HCEC 1CT (cell line): ENCODE data around the gene NFS1.
"Not testable (repeated sequence)": the region's sequence is repeated elsewhere in the genome, so short reads cannot be mapped to it uniquely, and the experiment has no call there.

Experiments
- DNase-seq: peaks from one replicate; pipeline ENCODE4 v3.0.0-alpha.2; 2017

Gene NFS1

DNA sequence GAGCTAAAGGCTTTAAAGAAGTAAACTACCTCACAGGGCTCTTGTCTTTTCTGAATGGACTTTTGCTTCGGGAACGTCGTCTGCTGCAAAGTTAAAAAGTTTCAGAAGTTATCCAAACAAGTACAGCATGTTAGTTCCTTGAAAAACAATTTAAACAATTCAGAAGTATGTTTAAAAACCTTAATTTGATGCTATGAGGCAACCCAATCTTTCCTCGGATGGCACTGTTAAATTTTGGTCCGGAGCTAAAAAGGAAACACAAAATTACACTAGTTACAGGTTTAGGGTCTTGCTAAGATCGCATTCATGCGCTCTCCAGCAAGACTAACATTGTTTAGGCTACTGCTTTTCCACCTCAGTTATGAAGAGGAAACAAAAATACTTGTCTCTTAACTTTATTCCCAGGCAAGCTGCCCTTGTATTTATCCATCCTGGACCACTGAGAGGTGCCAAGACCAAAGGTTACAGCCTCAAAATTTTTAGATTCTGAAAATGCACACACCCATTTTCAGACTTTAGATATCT lies 30.2 kb upstream of the NFS1 start:
- DNase-seq: no peak

DNA sequence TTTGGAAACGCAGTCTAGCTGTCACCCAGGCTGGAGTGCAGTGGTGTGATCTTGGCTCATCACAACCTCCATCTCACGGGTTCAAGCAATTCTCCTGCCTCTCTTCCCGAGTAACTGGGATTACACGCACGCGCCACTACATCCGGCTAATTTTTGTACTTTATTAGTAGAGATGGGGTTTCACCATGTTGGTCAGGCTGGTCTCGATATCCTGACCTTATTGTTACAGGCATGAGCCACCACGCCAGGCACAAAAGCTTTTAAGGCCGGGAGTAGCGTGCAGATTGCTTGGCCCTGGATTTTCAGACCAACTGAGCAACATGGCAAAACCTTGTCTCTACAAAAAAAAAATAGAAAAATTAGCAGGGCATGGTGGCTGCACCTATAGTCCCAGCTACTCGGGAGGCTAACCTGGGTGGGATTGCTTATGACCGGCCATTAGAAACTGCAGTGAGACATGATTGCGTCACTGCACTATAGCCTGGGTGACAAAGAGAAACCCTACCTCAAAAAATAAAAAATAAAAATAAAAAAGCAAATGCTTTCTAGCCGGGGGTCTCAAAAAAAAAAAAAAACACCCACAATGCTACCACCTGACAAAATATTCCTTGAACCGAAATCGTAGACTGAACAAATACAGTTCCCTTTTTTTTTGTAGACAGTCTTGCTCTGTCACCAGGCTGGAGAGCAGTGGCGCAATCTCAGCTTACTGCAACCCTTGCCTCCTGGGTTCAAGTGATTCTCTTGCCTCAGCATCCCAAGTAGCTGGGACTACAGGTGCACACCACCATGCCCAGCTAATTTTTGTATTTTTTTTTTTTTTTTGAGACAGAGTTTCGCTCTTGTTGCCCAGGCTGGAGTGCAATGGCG lies 27.9 kb upstream of the NFS1 start:
- DNase-seq: no peak

DNA sequence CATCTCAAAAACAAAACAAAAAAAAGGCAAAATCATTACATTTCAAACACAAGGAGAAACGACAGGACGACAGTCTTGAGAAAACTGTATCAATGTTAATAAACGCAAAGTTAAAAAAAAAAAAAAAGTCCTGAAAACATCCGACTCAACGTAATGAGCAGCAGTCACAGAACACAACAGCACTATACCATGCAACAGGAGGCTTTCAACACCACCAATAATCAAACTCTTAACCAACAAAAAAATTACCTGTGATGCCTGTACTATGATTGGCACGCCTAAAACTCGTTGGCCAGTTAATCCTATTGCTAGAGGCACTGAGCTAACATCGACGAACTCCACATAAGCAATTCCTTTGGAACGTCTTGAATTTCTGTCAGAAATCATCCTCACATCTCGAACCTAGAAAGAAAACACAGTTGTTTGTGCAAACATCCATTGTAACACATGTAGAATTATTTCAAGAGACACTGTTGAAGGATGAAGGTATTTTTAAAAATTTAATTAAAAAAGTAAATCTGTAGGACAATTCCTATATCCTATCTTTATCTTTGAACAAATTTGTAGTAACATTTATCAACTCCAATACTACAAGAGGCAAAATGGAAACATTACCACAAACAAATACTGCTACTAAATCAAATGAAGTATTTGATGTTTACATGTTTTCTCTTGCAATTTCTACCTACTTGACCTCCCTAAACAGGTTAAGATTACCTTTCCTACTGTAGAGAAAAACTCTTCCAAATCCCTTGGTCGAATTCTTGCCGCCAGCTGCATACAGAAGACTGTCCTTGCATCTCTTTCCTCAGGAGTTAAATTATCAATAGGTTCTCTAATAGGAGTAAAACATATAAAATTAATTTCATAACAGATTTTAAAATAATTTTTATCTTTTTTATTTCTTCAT lies 25.4 kb upstream of the NFS1 start:
- DNase-seq: no peak

DNA sequence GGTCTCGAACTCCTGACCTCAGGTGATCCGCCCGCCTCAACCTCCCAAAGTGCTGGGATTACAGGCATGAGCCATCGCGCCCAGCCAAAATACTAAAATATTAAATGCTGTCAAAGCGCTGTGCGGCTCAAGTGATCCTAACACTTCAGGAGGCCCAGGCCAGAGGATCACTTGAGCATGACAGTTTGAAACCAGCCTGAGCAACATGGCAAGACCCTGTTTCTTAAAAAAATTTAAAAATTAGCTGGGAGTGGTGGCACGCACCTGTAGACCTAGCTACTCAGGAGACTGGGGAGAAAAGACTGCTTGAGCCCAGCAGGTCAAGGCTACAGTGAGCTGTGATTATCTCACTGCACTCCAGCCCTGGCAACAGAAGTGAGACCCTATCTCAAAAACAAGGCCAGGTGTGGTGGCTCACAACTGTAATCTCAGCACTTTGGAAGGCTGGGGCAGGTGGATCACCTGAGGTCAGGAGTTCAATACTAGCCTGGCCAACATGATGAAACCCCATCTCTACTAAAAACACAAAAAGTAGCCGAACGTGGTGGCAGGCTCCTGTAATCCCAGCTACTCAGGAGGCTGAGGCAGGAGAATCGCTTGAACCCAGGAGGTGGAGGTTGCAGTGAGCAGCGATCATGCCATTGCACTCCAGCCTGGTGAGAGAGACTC lies 24.6 kb upstream of the NFS1 start:
- not testable (repeated sequence) for DNase-seq

DNA sequence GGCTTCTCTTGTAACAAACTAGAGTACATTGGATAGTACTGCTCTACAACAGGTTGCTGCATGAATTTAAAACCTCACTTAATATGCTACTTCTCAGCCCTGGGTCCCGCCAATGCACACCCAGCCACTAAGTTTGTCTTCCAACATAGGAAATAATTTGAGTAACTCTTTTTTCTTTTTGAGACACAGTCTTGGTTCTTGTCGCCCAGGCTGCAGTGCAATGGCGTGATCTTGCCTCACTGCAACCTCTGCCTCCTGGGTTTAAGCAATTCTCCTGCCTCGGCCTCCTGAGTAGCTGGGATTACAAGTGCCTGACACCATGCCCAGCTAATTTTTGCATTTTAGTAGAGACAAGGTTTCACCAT lies 24.1 kb upstream of the NFS1 start:
- DNase-seq: not testable (repeated sequence)

DNA sequence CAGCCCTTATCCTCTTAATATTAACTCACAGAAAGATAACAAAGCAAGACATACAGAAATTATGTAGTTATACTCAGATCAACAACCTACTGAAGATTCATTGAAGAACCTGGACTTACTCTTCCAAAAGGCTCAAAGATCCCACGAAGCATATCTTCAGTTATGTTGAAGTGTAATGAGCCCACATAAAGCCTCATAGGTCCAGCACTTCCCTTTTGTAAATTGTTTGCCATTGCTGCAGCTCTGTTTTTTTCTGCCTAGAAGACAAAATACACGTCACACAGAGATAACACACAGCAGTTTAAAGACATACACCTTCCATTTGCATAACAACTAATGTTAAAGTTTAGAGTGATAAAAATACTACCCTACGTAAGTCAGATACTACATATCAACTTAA lies 22.5 kb upstream of the NFS1 start:
- no peak for DNase-seq

DNA sequence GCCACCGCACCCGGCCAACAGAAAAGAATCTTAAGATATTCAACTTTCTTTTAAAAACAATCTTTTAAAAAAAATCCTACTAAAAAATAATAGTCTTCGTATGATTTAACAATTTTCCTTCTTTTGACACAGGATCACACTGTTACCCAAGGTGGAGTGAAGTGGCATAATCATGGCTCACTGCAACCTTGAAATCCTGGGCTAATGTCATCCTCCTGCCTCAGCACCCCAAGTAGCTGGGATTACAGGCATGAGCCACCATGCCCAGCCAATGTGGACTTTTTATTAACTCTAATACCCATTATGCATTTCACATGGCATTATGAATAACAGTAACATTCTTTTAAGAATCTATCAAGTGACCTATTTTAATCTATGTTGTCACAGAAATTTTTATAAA lies 22.1 kb upstream of the NFS1 start:
- no peak for DNase-seq

DNA sequence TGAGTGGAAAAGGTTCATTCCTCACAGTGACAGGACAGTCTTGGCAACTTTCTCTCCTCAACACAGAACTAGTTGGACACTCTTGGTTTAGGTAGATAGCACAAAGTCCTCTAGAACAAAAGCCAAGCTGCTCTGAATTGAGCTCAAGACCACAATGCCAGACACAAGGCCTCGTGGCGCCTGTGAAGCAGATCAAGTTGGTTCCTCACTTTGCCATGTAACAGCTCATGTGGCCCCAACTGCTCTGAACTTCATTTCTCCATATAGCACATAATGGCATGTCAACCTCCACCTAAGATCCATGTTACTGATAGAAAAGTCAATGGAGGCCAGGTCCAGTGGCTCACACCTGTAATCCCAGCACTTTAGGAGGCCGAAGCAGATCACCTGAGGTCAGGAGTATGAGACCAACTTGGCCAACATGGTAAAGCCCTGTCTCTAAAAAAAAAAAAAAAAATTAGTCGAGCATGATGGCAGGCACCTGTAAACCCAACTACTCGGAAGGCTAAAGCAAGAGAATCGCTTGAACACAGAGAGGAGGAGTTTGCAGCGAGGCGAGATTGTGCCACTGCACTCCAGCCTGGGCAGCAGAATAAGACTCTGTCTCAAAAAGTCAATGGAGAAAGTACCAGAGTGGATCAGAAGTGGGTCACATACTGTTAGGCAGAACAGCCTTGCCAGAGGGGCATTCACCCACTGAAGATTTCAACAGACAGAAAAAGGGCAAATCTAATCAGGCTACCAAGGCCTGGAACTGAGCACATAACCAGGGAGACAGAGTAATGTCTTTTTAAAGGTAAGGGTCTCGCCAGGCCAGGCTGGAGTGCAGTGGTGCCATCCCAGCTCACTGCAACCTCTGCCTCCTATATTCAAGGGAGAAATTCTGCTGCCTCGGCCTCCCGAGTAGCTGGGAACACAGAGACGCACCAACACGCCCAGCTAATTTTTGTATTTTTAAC lies 21.3 kb upstream of the NFS1 start:
- DNase-seq: no peak

DNA sequence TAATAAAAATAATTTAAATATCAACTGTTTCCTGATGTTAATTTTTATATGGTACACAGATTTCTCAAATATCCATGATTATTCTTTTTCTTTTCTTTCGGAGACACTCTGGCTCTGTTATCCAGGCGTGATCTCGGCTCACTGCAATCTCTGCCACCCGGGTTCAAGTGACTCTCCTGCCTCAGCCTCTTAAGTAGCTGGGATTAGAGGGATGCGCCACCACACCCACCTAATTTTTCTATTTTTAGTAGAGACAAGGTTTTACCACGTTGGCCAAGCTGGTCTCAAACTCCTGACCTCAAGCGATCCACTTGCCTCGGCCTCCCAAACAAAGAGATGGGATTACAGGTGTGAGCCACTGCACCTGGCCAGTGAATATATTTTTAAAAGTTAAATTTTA lies 20.6 kb upstream of the NFS1 start:
- DNase-seq: no peak

DNA sequence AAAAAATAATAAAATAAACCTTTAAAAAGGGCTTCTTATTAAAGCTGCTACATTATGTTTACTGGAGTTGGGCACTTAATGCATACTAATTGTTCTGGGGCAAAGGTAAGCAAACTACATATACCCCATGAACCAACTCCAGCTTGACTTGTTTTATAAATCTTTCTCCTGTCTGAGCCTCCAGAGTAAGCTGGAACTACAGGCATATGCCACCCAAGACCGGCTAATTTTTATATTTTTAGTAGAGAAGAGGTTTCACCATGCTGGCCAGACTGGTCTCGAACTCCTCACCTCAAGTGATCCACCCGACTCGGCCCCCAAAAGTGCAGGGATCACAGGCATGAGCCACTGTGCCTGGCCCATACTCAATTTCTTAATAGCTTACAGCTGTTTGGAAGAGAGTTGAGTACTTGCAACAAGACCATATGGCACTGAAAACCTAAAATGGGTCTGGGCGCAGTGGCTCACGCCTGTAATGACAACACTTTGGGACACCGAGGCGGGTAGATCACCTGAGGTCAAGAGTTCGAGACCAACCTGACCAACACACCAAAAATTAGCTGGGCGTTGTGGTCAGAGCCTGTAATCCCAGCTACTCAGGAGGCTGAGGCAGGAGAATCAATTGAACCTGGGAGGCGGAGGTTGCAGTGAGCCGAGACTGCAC lies 20.0 kb upstream of the NFS1 start:
- DNase-seq: no peak

DNA sequence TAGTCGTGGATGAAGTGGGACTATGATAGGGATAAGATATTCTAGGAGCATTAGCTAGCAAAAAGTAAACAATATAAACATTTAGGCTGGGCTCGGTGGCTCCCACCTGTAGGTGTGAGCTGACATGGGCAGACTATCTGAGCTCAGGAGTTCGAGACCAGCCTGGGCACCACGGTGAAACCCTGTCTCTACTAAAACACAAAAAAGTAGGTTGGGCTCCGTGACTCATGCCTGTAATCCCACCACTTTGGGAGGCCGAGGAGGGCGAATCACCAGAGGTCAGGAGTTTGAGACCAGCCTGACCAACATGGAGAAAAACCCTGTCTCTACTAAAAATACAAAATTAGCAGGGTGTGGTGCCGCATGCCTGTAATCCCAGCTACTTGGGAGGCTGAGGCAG lies 19.2 kb upstream of the NFS1 start:
- DNase-seq: not testable (repeated sequence)

DNA sequence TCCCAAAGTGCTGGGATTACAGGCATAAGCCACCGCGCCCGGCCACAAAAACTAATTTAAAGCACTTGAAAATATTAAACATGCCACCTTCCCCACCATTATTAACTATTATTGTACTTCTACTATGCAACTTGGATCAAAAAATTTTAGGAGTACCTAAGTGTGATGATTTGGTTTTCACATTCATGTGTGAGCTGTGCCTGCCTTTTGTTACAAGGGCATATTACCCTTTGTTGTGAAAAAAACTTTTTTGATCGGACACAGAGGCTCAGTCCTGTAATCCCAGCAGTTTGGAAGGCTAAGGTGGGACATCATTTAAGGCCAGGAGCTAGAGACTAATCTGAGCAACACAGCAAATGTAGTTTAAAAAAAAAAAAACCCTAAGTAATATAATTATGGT lies 17.2 kb upstream of the NFS1 start:
- DNase-seq: no peak

DNA sequence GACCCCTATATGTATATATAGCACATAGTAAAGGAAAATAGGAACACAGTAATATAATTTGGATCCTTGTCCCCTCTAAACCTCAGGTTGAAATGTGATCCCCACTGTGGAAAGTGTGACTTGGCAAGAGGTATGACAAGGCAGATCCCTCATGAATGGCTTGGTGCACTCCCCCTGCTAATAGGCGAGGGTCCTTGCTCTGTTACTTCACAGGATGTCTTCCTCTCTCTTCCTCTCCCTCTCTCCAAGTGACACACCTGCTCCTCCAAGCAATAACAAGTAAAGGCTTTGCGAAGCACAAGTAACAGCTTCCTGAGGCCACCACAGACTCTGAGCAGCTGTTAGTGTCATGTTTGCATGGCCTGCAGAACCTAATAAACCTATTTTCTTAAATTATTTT lies 16.5 kb upstream of the NFS1 start:
- no peak for DNase-seq

DNA sequence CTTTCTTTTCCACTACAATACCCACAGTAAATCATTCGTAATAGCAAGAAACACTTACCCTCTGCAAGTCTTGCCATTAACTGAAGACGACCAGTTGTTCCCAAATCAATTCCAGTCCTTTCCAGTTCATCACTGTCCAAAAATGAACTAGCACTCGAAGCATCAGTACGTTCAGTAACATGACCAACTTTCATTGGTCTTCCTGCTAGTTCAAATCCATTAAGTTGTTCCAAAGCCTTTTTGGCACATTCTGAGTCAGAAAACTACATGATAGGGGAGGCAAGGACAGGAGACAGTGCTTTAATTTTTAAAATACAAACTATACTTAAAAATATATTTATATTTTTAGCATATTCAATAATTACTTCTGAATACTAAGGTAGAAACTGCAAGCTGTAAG lies 15.0 kb upstream of the NFS1 start:
- no peak for DNase-seq

DNA sequence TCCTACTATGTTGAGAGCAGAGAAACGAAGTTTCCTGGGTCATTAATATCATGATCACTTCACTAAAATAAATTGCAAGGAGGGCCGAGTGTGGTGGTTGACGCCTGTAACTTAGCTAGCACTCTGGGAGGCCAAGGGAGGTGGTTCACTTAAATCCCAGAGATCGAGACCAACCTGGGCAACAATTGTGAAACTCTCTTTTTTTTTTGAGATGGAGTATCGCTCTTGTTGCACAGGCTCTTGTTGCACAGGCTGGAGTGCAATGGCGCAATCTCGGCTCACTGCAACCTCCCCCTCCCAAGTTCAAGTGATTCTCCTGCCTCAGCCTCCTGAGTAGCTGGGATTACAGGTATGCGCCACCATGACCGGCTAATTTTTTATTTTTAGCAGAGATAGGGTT lies 14.0 kb upstream of the NFS1 start:
- DNase-seq: not testable (repeated sequence)

DNA sequence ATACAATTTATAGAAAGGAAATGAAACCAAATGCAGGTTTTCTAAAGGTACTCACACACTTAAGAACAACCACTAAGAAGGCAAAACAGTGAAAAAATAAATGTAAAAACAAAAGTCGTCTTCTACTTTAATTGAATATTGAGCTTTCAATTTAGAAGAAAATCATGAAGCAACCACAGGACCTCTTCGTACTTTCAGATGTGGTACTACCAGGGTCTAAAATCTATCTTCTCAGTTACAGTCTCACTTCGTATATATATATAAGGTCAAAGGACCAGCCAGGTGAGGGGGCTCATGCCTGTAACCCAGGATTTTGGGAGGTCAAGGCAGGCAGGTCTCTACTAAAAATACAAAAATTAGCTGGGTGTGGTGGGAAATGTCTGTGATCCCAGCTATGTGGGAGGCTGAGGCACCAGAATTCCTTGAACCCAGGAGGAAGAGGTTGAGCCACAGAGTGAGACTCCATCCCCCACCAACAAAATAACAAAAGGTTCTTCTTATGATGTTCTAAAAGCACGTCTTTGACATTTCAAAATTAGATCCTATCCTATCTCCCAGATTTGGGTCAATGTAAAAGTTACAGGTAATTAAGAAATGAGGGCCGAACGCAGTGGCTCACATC lies 12.5 kb upstream of the NFS1 start:
- no peak for DNase-seq

DNA sequence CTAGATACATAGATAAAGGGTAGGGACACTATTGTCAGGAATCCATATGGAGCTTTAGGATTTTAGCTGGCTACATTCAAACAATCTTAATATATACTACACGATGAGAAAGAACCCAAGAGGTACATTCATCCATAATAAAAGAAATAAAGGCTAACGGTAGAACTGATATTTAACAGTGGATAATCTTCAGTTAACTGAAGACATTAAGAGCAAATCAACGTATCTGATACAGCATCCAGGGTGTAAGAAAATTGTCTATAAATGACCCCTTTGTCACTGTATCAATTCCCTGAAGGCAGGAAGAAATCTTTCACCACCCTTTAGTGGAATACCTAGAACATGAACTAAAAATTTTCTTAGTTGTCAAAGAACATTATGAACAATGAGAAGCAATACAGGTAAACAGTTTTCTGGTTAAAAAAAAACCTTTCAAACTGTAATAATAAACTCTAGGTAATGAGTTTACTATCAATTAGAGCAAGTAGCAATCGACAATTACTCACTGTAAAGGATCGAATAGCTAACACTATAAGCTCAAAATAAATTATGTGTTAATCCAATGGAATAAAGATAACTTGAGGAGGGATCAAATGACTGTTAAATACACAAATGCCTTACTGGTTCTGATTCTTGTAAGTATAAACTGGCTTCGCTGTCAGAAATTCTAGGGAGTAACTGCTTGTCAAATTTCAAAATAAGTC lies 11.9 kb upstream of the NFS1 start:
- DNase-seq: no peak

DNA sequence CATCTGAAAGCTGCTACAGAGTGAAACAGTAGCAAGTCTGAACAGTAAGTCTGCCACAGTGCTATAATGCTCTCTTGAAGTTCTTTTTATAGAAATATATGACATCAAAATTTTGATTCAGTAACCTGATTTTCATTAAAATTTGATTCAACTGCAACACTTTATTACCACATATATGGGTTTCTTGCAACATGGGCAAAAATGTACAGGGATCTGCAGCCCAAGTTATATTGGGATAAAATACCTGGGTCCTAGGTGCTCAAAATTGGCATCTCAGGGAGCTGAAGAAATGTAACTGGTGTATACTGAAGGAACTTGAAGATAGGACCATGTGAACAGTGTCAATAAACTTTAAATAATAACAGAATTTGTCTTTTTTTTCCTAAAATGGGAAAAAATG lies 10.9 kb upstream of the NFS1 start:
- no peak for DNase-seq

DNA sequence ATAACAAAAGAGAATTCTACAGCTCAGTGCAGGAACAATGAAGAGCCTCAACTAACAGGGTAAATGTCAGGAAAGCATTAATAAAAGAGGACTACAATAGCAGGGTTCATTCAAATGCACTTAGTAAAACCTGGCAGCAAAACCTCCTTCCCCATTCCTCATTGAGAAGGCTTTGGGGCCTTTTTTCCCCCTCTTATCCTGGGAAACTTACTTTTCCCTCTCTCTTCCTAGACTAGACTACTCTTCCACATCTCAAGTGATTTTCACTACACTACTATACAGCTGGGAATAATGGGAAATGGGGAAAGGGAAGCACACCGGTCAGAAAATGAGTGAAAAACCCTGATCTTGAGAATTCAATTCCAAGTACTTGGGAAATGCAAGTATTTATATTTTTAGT lies 10.1 kb upstream of the NFS1 start:
- no peak for DNase-seq

DNA sequence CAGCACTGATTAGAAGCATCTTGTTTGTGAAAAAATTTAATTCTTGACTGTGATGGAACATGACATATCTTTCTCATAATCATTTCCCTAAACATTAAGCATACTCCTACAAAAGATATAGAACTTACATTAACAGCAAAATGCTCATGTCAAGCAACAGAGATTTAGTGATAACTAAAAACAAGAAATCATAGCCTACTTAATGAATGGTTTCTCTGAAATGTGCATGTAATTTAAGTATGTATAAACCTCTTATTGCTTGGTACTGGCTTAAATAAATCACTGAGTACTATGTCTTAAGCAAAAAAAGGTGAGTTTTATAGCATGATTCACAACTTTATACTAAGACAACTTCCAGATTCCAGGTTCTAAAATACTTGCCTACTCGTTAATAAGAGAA lies 9.3 kb upstream of the NFS1 start:
- DNase-seq: no peak
